Umbilical cord (tissue), 2 donors: ENCODE data around the gene OLA1. TPM values are rescaled to one million over a fixed set of nuclear protein-coding genes. Genes with fewer than 3 reads are reported as not detected.

Source experiments
- DNase-seq: peaks from one replicate; pipeline ENCODE4 v3.0.0-alpha.2; 2015; ENCODE audit warnings: low spot score
- total RNA-seq: library from RNA; depleted of rRNA; stranded (reverse); fragments of >200 nt; gene quantifications from one replicate; pipeline ENCODE4 v1.2.3, GENCODE V29; 2014; ENCODE audit warnings: low replicate concordance; ENCODE audit not compliant: insufficient read depth

OLA1 gene
- total RNA-seq, 1 donor from 2014 or later = 17.3 TPM

- no peak for DNase-seq
Measured at GRCh38 chr2:174224665-174225288, 23.6 kb downstream of the OLA1 start.

- no peak for DNase-seq
Measured at GRCh38 chr2:174224125-174224524, 24.2 kb downstream of the OLA1 start.

GRCh38 chr2:174223388-174223787 lies 24.9 kb downstream of the OLA1 start:
- no peak for DNase-seq

GRCh38 chr2:174222154-174222553 lies 26.2 kb downstream of the OLA1 start:
- no peak for DNase-seq

- DNase-seq = no peak
Measured at GRCh38 chr2:174219321-174219720, 29.0 kb downstream of the OLA1 start.

GRCh38 chr2:174218773-174219172 lies 29.6 kb downstream of the OLA1 start:
- no peak for DNase-seq

- DNase-seq = no peak
Measured at GRCh38 chr2:174217869-174218268, 30.5 kb downstream of the OLA1 start.

GRCh38 chr2:174211954-174212353 lies 36.4 kb downstream of the OLA1 start:
- no peak for DNase-seq

- DNase-seq = no peak
Measured at GRCh38 chr2:174210862-174211261, 37.5 kb downstream of the OLA1 start.

GRCh38 chr2:174209325-174209724 lies 39.0 kb downstream of the OLA1 start:
- no peak for DNase-seq

- DNase-seq = no peak
Measured at GRCh38 chr2:174208026-174208425, 40.3 kb downstream of the OLA1 start.

GRCh38 chr2:174205562-174205961 lies 42.8 kb downstream of the OLA1 start:
- no peak for DNase-seq

GRCh38 chr2:174202188-174202587 lies 46.1 kb downstream of the OLA1 start:
- no peak for DNase-seq

- no peak for DNase-seq
Measured at GRCh38 chr2:174198846-174199564, 49.3 kb downstream of the OLA1 start.

- DNase-seq = peak; percentile 17
Measured at GRCh38 chr2:174195253-174195652, 53.1 kb downstream of the OLA1 start.

- DNase-seq = no peak
Measured at GRCh38 chr2:174193737-174194136, 54.6 kb downstream of the OLA1 start.

- no peak for DNase-seq
Measured at GRCh38 chr2:174192664-174193063, 55.7 kb downstream of the OLA1 start.

- no peak for DNase-seq
Measured at GRCh38 chr2:174191342-174192074, 56.8 kb downstream of the OLA1 start.

- no peak for DNase-seq
Measured at GRCh38 chr2:174184915-174185314, 63.4 kb downstream of the OLA1 start.

GRCh38 chr2:174184504-174184903 lies 63.8 kb downstream of the OLA1 start:
- DNase-seq = no peak

GRCh38 chr2:174183076-174183475 lies 65.3 kb downstream of the OLA1 start:
- no peak for DNase-seq

- no peak for DNase-seq
Measured at GRCh38 chr2:174181368-174181767, 67.0 kb downstream of the OLA1 start.

GRCh38 chr2:174180726-174181236 lies 67.6 kb downstream of the OLA1 start:
- DNase-seq = no peak
